Measurements from ENCODE around the gene SUGP1.
"Not testable (repeated sequence)": the region's sequence is repeated elsewhere in the genome, so short reads cannot be mapped to it uniquely, and the experiment has no call there.

Gene SUGP1

GRCh38 chr19:19320361-19321140 is at the start of gene SUGP1, which contains the start of gene MAU2:
Gene SUGP1, minus strand, starts transcription at chr19:19320509. Its CDS starts 13 bp downstream, at chr19:19320496.
Gene MAU2, plus strand, starts transcription at chr19:19320829. Its CDS starts 31 bp downstream, at chr19:19320860.
- DNase-seq = peak; percentile 94

GRCh38 chr19:19368087-19368486 is 47.8 kb upstream of the SUGP1 start:
- DNase-seq = no peak

- DNase-seq = peak; percentile 79
Measured at GRCh38 chr19:19366434-19367396, 46.4 kb upstream of the SUGP1 start.

GRCh38 chr19:19362075-19362474 is 41.8 kb upstream of the SUGP1 start:
- DNase-seq = no peak

GRCh38 chr19:19361075-19361594 is 40.8 kb upstream of the SUGP1 start:
- peak; percentile 85 for DNase-seq

GRCh38 chr19:19356901-19357566 is 36.7 kb upstream of the SUGP1 start:
- DNase-seq = no peak

GRCh38 chr19:19356500-19356899 is 36.2 kb upstream of the SUGP1 start:
- no peak for DNase-seq

GRCh38 chr19:19355606-19356139 is 35.4 kb upstream of the SUGP1 start:
- DNase-seq = no peak

- DNase-seq = no peak
Measured at GRCh38 chr19:19354932-19355331, 34.6 kb upstream of the SUGP1 start.

- no peak for DNase-seq
Measured at GRCh38 chr19:19354007-19354406, 33.7 kb upstream of the SUGP1 start.

GRCh38 chr19:19352823-19353222 is 32.5 kb upstream of the SUGP1 start:
- DNase-seq = no peak

GRCh38 chr19:19350756-19351155 is 30.4 kb upstream of the SUGP1 start:
- not testable (repeated sequence) for DNase-seq

GRCh38 chr19:19349365-19349764 is 29.1 kb upstream of the SUGP1 start:
- DNase-seq = no peak

GRCh38 chr19:19348266-19348665 is 28.0 kb upstream of the SUGP1 start:
- DNase-seq = no peak

- DNase-seq = no peak
Measured at GRCh38 chr19:19347401-19348110, 27.2 kb upstream of the SUGP1 start.

GRCh38 chr19:19345970-19346369 is 25.7 kb upstream of the SUGP1 start:
- DNase-seq = no peak

GRCh38 chr19:19345232-19345631 is 24.9 kb upstream of the SUGP1 start:
- DNase-seq = no peak

GRCh38 chr19:19343762-19344161 is 23.5 kb upstream of the SUGP1 start:
- DNase-seq = no peak

- no peak for DNase-seq
Measured at GRCh38 chr19:19343016-19343362, 22.7 kb upstream of the SUGP1 start.

- DNase-seq = peak; percentile 24
Measured at GRCh38 chr19:19342086-19343015, 22.0 kb upstream of the SUGP1 start.

- DNase-seq = no peak
Measured at GRCh38 chr19:19341026-19341425, 20.7 kb upstream of the SUGP1 start.
